Measurements from ENCODE around the gene MAEA. TPM values are rescaled to one million over a fixed set of nuclear protein-coding genes. Genes with fewer than 3 reads are reported as not detected.

MAEA gene
- total RNA-seq, 1 donor from 2014 or later = 24.5 TPM

GRCh38 chr4:1244978-1245471, 44.7 kb upstream of the MAEA start:
- Histone ChIP-seq H3K9ac (ENCODE audit: low read depth in 1 of 3, low read length in 3 of 3) (peak overlapping the region in 2 of 3 donors; percentile 53 to 93), H3K4me3 (ENCODE audit: low read length in 3 of 3) (peak overlapping the region in 2 of 3 donors; percentile 22 to 80), H3K4me1 (ENCODE audit: control insufficient read depth in 3 of 3, insufficient read depth in 3 of 3, low read length in 3 of 3) (peaks cover 64 to 69% (median 66%) of the 10 kb centered on the region in 3 donors), H3K36me3 (ENCODE audit: control insufficient read depth in 3 of 3, insufficient read depth in 3 of 3, low read length in 3 of 3) (peaks cover 7 to 9% (median 8%) of the 10 kb centered on the region in 3 donors), H3K27ac (ENCODE audit: low read depth, low read length) (no peak overlapping the region), H3K9me3 (ENCODE audit: control insufficient read depth in 3 of 3, low read length in 3 of 3) (no peaks in the 10 kb centered on the region), H3K27me3 (ENCODE audit: control insufficient read depth in 3 of 3, insufficient read depth in 3 of 3, low read length in 3 of 3) (no peaks in the 10 kb centered on the region)

DNA sequence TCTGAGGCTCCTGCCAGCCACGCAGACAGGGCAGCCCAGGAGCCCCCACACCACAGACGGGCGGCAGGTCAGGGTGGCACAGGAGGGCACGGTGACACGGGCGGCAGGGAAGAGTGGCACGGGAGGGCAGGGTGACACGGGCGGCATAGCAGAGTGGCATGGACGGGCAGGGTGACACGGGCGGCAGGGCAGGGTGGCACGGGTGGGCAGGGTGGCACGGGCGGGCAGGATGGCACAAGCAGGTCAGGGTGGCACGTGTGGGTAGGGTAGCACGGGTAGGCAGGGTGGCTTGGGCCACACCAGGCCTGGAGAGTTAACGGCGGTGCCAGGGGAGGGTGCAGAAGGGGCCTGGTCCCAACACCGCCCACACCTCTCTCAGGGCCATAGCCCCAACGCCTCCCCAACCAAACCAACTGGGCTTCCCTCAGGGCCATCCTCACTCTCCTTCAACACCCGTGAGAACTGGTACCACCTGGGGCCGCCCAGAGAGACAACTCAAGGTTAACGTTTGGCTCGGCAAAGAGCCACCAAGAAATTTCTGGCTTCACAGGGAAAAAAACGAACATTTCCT, 44.1 kb upstream of the MAEA start:
- Histone ChIP-seq H3K36me3 (ENCODE audit: control insufficient read depth in 3 of 3, insufficient read depth in 3 of 3, low read length in 3 of 3) (peaks cover 6 to 8% (median 6%) of the 10 kb centered on the region in 3 donors), H3K27ac (ENCODE audit: low read depth, low read length) (peak overlapping the region; percentile 84), H3K9ac (ENCODE audit: low read depth in 1 of 3, low read length in 3 of 3) (peak overlapping the region in 2 of 3 donors; percentile 87 to 93), H3K9me3 (ENCODE audit: control insufficient read depth in 3 of 3, low read length in 3 of 3) (no peaks in the 10 kb centered on the region), H3K4me3 (ENCODE audit: low read length in 3 of 3) (peak overlapping the region in 2 of 3 donors; percentile 22 to 80), H3K27me3 (ENCODE audit: control insufficient read depth in 3 of 3, insufficient read depth in 3 of 3, low read length in 3 of 3) (no peaks in the 10 kb centered on the region), H3K4me1 (ENCODE audit: control insufficient read depth in 3 of 3, insufficient read depth in 3 of 3, low read length in 3 of 3) (peaks cover 70 to 75% (median 71%) of the 10 kb centered on the region in 3 donors)

DNA sequence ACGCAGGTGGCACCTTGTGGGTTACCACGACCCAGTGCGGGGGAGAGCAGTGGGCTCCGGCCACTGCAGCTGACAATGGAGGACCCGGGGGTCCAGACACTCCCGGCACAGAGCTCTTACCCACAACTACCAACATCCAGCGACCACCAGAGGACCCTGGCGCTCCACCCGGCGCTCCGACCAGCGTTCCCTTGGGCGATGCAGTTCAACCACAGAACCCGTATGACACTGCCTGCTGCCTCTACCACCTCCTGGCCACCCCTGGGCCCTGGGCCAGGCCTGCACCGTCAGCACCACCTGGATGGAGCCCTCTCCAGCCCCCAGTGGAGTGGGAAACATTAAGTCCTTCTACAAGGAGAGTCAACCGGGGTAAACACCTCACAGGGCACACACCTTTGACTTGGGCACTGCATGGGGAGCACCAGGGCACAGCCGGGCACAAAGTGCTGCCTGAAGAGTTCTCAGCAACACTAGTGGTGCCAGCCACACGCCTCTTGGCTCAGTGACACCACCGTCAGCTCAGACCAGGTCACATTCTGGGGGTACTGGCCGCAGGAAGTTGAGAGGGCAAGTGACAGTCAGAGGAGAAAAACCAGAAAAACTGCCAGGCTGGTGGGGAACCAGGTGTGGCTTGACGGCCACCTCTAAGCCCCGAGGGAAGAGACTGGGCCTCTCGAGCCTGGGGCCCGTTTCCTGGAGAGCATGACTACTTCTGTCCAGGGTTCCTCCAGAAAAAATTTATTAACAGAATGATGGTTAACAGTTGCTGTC, 43.4 kb upstream of the MAEA start:
- peak overlapping the region; percentile 80 to 81 (median 81) for H3K4me3 ChIP-seq (ENCODE audit: low read length in 3 of 3)
- peak overlapping the region; percentile 84 for H3K27ac ChIP-seq (ENCODE audit: low read depth, low read length)
- H3K27me3 ChIP-seq (ENCODE audit: control insufficient read depth in 3 of 3, insufficient read depth in 3 of 3, low read length in 3 of 3) = no peaks in the 10 kb centered on the region
- peak overlapping the region; percentile 30 to 93 (median 87) for H3K9ac ChIP-seq (ENCODE audit: low read depth in 1 of 3, low read length in 3 of 3)
- peaks cover 77 to 79% (median 78%) of the 10 kb centered on the region in 3 donors for H3K4me1 ChIP-seq (ENCODE audit: control insufficient read depth in 3 of 3, insufficient read depth in 3 of 3, low read length in 3 of 3)
- peaks cover 0 to 6% (median 6%) of the 10 kb centered on the region in 3 donors for H3K36me3 ChIP-seq (ENCODE audit: control insufficient read depth in 3 of 3, insufficient read depth in 3 of 3, low read length in 3 of 3)
- no peaks in the 10 kb centered on the region for H3K9me3 ChIP-seq (ENCODE audit: control insufficient read depth in 3 of 3, low read length in 3 of 3)

- H3K9ac ChIP-seq (ENCODE audit: low read depth in 1 of 3, low read length in 3 of 3) = peak overlapping the region; percentile 87 to 93 (median 87)
Measured at GRCh38 chr4:1246901-1247863, 42.5 kb upstream of the MAEA start.

DNA sequence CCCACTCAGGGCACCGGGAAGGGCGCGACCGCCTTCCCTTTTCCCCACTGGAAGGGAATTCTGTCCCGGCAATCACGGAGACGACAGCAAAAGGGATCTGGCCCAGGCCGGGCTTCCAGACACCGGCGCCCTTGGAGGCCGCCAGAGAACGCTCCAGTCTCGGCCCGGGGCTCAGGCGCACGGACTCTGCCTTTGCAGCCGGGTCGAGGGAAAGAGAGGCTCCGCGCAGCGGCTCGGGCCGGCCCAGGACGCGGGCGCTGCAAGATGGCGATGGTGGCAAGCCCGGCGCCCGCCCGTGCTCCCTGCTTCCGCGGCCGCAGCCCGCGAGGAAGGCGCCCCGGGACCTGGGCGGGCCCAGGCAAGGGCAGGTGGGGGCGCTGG, 41.8 kb upstream of the MAEA start:
- Histone ChIP-seq H3K36me3 (ENCODE audit: control insufficient read depth in 3 of 3, insufficient read depth in 3 of 3, low read length in 3 of 3) (peaks cover 4 to 9% (median 6%) of the 10 kb centered on the region in 3 donors), H3K9me3 (ENCODE audit: control insufficient read depth in 3 of 3, low read length in 3 of 3) (no peaks in the 10 kb centered on the region), H3K4me3 (ENCODE audit: low read length in 3 of 3) (peak overlapping the region; percentile 80 to 81 (median 81)), H3K27me3 (ENCODE audit: control insufficient read depth in 3 of 3, insufficient read depth in 3 of 3, low read length in 3 of 3) (no peaks in the 10 kb centered on the region), H3K27ac (ENCODE audit: low read depth, low read length) (peak overlapping the region; percentile 84), H3K4me1 (ENCODE audit: control insufficient read depth in 3 of 3, insufficient read depth in 3 of 3, low read length in 3 of 3) (peaks cover 67 to 78% (median 70%) of the 10 kb centered on the region in 3 donors), H3K9ac (ENCODE audit: low read depth in 1 of 3, low read length in 3 of 3) (peak overlapping the region; percentile 87 to 93 (median 87))

More at GRCh38 chr4:1246901-1247863, 42.5 kb upstream of the MAEA start:
- H3K36me3 ChIP-seq (ENCODE audit: control insufficient read depth in 3 of 3, insufficient read depth in 3 of 3, low read length in 3 of 3) = peaks cover 4 to 9% (median 6%) of the 10 kb centered on the region in 3 donors
- H3K27me3 ChIP-seq (ENCODE audit: control insufficient read depth in 3 of 3, insufficient read depth in 3 of 3, low read length in 3 of 3) = no peaks in the 10 kb centered on the region
- peaks cover 71 to 79% (median 74%) of the 10 kb centered on the region in 3 donors for H3K4me1 ChIP-seq (ENCODE audit: control insufficient read depth in 3 of 3, insufficient read depth in 3 of 3, low read length in 3 of 3)
- H3K27ac ChIP-seq (ENCODE audit: low read depth, low read length) = peak overlapping the region; percentile 84
- no peaks in the 10 kb centered on the region for H3K9me3 ChIP-seq (ENCODE audit: control insufficient read depth in 3 of 3, low read length in 3 of 3)
- H3K4me3 ChIP-seq (ENCODE audit: low read length in 3 of 3) = peak overlapping the region; percentile 80 to 81 (median 81)

DNA sequence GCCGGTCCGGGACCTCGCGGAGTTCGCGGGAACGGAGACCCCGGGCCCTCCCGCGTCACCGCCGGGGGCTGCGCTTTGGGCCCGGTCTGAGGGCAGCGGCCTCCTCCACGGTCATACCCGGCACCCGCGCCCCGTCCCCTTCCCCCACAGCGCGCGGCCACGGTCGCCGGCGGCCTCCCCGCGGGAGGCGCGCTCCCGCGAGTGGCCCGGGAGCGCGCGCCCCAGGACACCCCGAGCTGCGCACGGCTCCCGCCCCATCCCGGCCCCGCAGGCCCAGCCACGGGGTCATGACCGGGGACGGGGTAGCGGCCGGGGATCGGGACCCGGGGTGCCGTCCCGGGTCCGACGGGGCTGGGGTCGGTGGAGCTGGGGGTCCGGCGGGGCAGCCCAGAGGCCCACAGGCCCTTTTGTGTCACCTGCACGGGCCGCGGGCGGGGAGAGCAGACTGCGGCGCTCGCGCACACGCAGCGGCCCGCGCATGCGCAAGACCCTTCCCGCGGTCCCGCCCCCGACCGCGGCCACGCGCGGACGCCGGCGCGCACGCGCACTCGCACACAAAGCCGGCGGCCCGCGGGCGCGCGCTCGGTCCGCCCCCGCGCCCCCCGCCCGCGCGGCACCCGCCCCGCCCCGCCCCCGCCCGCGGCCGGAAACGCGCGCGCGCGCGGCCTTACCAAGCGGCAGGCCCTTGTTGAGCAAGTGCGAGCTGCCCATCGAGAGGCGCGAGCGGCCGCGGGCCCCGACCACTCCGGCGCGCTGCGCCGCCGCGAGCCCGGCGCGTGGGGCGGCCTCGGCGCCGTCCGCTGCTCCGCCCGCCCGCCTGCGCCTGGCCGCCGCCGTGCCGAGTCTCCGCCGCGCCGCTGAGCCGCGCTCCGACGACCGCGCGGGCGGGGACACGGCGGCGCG, 41.2 kb upstream of the MAEA start, which contains the start of gene CTBP1:
Gene CTBP1 (minus strand): TSS at position 886 of the 903 bp plus-strand sequence. CDS start 7,799 bp downstream, outside the sequence.
- Histone ChIP-seq H3K4me1 (ENCODE audit: control insufficient read depth in 3 of 3, insufficient read depth in 3 of 3, low read length in 3 of 3) (peaks cover 63 to 77% (median 65%) of the 10 kb centered on the region in 3 donors), H3K9me3 (ENCODE audit: control insufficient read depth in 3 of 3, low read length in 3 of 3) (no peaks in the 10 kb centered on the region), H3K9ac (ENCODE audit: low read depth in 1 of 3, low read length in 3 of 3) (peak within 1 kb of the TSS; percentile 87 to 94 (median 90)), H3K27ac (ENCODE audit: low read depth, low read length) (peak within 1 kb of the TSS; percentile 90), H3K4me3 (ENCODE audit: low read length in 3 of 3) (peak within 1 kb of the TSS; percentile 81 to 84 (median 84)), H3K36me3 (ENCODE audit: control insufficient read depth in 3 of 3, insufficient read depth in 3 of 3, low read length in 3 of 3) (peaks cover 4 to 10% (median 9%) of the 10 kb centered on the region in 3 donors), H3K27me3 (ENCODE audit: control insufficient read depth in 3 of 3, insufficient read depth in 3 of 3, low read length in 3 of 3) (no peaks in the 10 kb centered on the region)

DNA sequence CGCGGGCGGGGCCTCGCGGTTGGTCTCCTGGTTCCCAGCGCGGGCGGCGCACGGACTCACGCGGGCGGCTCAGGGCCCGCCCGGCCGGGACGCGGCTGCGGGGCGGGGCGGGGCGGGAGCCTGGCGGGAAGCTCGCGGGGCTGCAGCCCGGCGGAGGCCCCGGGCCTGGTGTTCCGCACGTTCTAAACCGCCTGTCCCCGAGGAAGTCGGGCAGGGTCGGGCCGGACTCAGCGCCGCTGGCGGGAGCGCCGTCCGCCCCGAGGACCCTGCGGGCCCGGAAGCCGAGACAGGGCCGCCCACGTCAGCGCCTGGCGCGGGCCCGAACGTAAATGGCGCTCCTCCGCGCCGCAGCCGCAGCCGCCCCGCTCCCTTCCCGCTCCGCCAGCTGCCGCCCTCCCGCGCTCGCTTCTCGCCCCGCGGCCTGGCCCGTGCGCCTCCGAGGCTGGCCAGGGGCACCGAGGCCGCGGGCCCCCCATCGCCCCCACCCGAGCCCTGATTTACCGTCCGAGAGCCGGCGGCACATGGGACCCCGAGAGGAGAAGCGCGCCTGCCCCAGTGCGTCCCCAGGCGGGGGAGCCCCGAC, 40.5 kb upstream of the MAEA start:
- no peaks in the 10 kb centered on the region for H3K9me3 ChIP-seq (ENCODE audit: control insufficient read depth in 3 of 3, low read length in 3 of 3)
- peaks cover 4 to 10% (median 9%) of the 10 kb centered on the region in 3 donors for H3K36me3 ChIP-seq (ENCODE audit: control insufficient read depth in 3 of 3, insufficient read depth in 3 of 3, low read length in 3 of 3)
- peaks cover 55 to 73% (median 58%) of the 10 kb centered on the region in 3 donors for H3K4me1 ChIP-seq (ENCODE audit: control insufficient read depth in 3 of 3, insufficient read depth in 3 of 3, low read length in 3 of 3)
- H3K4me3 ChIP-seq (ENCODE audit: low read length in 3 of 3) = peak overlapping the region; percentile 75 to 84 (median 84)
- peak overlapping the region; percentile 84 to 94 (median 90) for H3K9ac ChIP-seq (ENCODE audit: low read depth in 1 of 3, low read length in 3 of 3)
- H3K27me3 ChIP-seq (ENCODE audit: control insufficient read depth in 3 of 3, insufficient read depth in 3 of 3, low read length in 3 of 3) = no peaks in the 10 kb centered on the region
- H3K27ac ChIP-seq (ENCODE audit: low read depth, low read length) = peak overlapping the region; percentile 90

GRCh38 chr4:1249731-1250526, 39.8 kb upstream of the MAEA start:
- Histone ChIP-seq H3K36me3 (ENCODE audit: control insufficient read depth in 3 of 3, insufficient read depth in 3 of 3, low read length in 3 of 3) (peaks cover 4 to 10% (median 9%) of the 10 kb centered on the region in 3 donors), H3K27ac (ENCODE audit: low read depth, low read length) (peak overlapping the region; percentile 90), H3K9ac (ENCODE audit: low read depth in 1 of 3, low read length in 3 of 3) (peak overlapping the region; percentile 84 to 94 (median 90)), H3K9me3 (ENCODE audit: control insufficient read depth in 3 of 3, low read length in 3 of 3) (no peaks in the 10 kb centered on the region), H3K27me3 (ENCODE audit: control insufficient read depth in 3 of 3, insufficient read depth in 3 of 3, low read length in 3 of 3) (no peaks in the 10 kb centered on the region), H3K4me3 (ENCODE audit: low read length in 3 of 3) (peak overlapping the region; percentile 75 to 84 (median 84)), H3K4me1 (ENCODE audit: control insufficient read depth in 3 of 3, insufficient read depth in 3 of 3, low read length in 3 of 3) (peaks cover 48 to 66% (median 51%) of the 10 kb centered on the region in 3 donors)

Measured in skeletal muscle tissue (tissue), 4 donors.